Ovary (tissue), 3 donors: Measurements from ENCODE around the gene PCNX1.

ENCODE experiments used
- CTCF ChIP-seq, 3 donors: fragments of 450-650 bp in 2 of 3; fragments of 200-600 bp in 1 of 3; IDR thresholded peaks; one replicate each; pipeline versions ENCODE4 v1.5.1 to v1.8.0; 2016 to 2022; ENCODE audit warnings: antibody characterized with exemption in 3 of 3, mild to moderate bottlenecking in 1 of 3
- POLR2A ChIP-seq: fragments of 450-650 bp; IDR thresholded peaks from one replicate; pipeline ENCODE4 v1.6.1; 2017; ENCODE audit warnings: antibody characterized with exemption, mild to moderate bottlenecking, moderate library complexity
- donor health status: DM: no; HTN: no; CAD: no.

GRCh38 chr14:71021347-71022011 lies 114.2 kb downstream of the PCNX1 start:
- no peak for TF ChIP-seq CTCF (IDR thresholded peaks at IDR 0.05)
- TF ChIP-seq POLR2A = no peak
